Panc1 (cell line): ENCODE data around the gene ARID2. TPM values are rescaled to one million over a fixed set of nuclear protein-coding genes. Genes with fewer than 3 reads are reported as not detected.

Experiments used
- ATAC-seq: fragments of 200-7000 bp; cut with Tn5 transposase; 2 replicates; pipeline ENCODE4 v1.9.1; 2020; ENCODE audit warnings: mild to moderate bottlenecking, moderate library complexity
- BruUV-seq: library from RNA; stranded (reverse); fragments of 400-500 nt; replicated peaks from 2 replicates; lab custom pipeline; 2021; lab: Mats Ljungman, UMichigan
- CTCF ChIA-PET: fragments of 300-600 bp; sonication (Branson Sonifier 250); formaldehyde crosslinking; loops from one replicate; lab custom pipeline; 2022; ENCODE audit warnings: antibody characterized with exemption; lab: Charles Lee
- POLR2A ChIA-PET: fragments of 300-600 bp; sonication (Branson Sonifier 250); formaldehyde crosslinking; loops from one replicate; lab custom pipeline; 2022; ENCODE audit warnings: antibody characterized with exemption; lab: Charles Lee
- DNase-seq: peaks from one replicate; pipeline ENCODE4 v3.0.0-alpha.2; 2010; ENCODE audit warnings: low read depth, low spot score
- H3K27ac ChIP-seq: 2 replicates; pipeline ENCODE4 v1.5.1; 2011; ENCODE audit warnings: mild to moderate bottlenecking, low read length, inconsistent platforms
- H3K27me3 ChIP-seq: fragments of 200-500 bp; sonication (Bioruptor generic); 2 replicates; pipeline ENCODE4 v1.6.0; 2014; ENCODE audit warnings: low read length, inconsistent platforms; ENCODE audit not compliant: control insufficient read depth, insufficient read depth
- H3K36me3 ChIP-seq: fragments of 200-500 bp; sonication (Bioruptor generic); 2 replicates; pipeline ENCODE4 v1.5.1; 2014; ENCODE audit warnings: inconsistent platforms, mild to moderate bottlenecking, low read length, moderate library complexity; ENCODE audit not compliant: control insufficient read depth, insufficient read depth
- H3K4me1 ChIP-seq: 2 replicates; pipeline ENCODE4 v1.5.1; 2011; ENCODE audit warnings: inconsistent platforms, mild to moderate bottlenecking, low read length, moderate library complexity; ENCODE audit not compliant: control insufficient read depth, insufficient read depth
- H3K4me3 ChIP-seq, 2 experiments: 2 replicates each; pipeline ENCODE4 v1.5.1; 2011 to 2012; ENCODE audit warnings: low read depth in 2 of 2, low read length in 2 of 2, mild to moderate bottlenecking in 2 of 2, inconsistent platforms in 1 of 2, moderate library complexity in 1 of 2
- H3K9me3 ChIP-seq: fragments of 200-500 bp; sonication (Bioruptor generic); 2 replicates; pipeline ENCODE4 v1.5.1; 2014; ENCODE audit warnings: low read depth, mild to moderate bottlenecking, inconsistent platforms, low read length, moderate library complexity; ENCODE audit not compliant: control insufficient read depth, insufficient read depth
- POLR2AphosphoS5 ChIP-seq: IDR thresholded peaks from 2 replicates; pipeline ENCODE4 v1.6.1; 2012; ENCODE audit warnings: mild to moderate bottlenecking, low read depth, low read length, moderate library complexity
- SIN3A ChIP-seq: IDR thresholded peaks from 2 replicates; pipeline ENCODE4 v1.6.1; 2012; ENCODE audit warnings: low read depth, mild to moderate bottlenecking, low read length, moderate library complexity, borderline replicate concordance; ENCODE audit not compliant: insufficient read depth
- TCF7L2 ChIP-seq: IDR thresholded peaks from 2 replicates; pipeline ENCODE4 v1.6.1; 2011; ENCODE audit warnings: mild to moderate bottlenecking, low read depth, low read length, inconsistent platforms
- in situ Hi-C: cut with HindIII; loops from 2 replicates; pipeline ENCODE4 v1.10.0; 2016; ENCODE audit warnings: low sequenced_read_pairs, low pct_unique_long_range_greater_than_20kb
- intact Hi-C: fragments of 100-400 bp; cut with micrococcal nuclease; formaldehyde crosslinking; loops from one replicate; pipeline ENCODE4 v1.10.0; 2022; ENCODE audit not compliant: unreplicated experiment
- total RNA-seq: library from RNA; stranded (reverse); gene quantifications from one replicate; pipeline ENCODE4 v1.2.1, GENCODE V29; 2021; ENCODE audit not compliant: unreplicated experiment
- TF ChIP-seq, protein P1 (sequence below): fragments of 450-650 bp; IDR thresholded peaks from 2 replicates; pipeline ENCODE4 v1.5.1; 2017; ENCODE audit warnings: mild to moderate bottlenecking
- TF ChIP-seq, protein P2 (sequence below), 2 experiments: IDR thresholded peaks; 2 replicates each; pipeline ENCODE4 v1.6.1; 2011 to 2012; ENCODE audit warnings: low read depth in 2 of 2, control low read depth in 1 of 2, low read length in 1 of 2, mild to moderate bottlenecking in 1 of 2, moderate library complexity in 1 of 2; ENCODE audit not compliant: insufficient read depth in 1 of 2

ARID2 gene
- total RNA-seq, 1 experiment from 2014 or later: 39.5 TPM

DNA sequence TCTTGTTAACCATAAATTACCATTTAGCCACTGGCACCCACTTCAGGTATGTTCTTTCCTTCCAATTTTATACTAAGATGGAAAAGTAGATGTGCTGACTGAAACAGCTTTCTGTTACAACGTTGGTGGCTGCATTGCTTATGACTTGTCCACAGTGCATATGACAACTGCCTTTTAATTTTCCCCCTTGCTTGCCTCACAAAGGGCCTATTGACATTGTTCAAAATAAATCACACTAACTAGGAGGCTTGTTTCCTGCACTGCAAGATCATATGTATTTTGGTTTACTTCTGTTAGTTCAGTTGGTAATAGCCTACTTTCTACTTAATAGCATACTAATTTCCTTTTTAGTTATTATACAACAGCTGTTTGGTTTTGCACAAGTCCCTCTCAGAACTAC lies 205.4 kb downstream of the ARID2 start:
- peaks cover 29% of the 10 kb centered on the region for H3K36me3 ChIP-seq
- ATAC-seq: no peak
- intact Hi-C loops (no loop called here), in situ Hi-C loops (no loop called here)
- POLR2A ChIA-PET: interaction anchor here (0.7 kb wide), 1 partner anchor 10 kb away, joined by 3 read pairs; no protein-coding TSS in a partner anchor
- TF ChIP-seq, protein P1, sequence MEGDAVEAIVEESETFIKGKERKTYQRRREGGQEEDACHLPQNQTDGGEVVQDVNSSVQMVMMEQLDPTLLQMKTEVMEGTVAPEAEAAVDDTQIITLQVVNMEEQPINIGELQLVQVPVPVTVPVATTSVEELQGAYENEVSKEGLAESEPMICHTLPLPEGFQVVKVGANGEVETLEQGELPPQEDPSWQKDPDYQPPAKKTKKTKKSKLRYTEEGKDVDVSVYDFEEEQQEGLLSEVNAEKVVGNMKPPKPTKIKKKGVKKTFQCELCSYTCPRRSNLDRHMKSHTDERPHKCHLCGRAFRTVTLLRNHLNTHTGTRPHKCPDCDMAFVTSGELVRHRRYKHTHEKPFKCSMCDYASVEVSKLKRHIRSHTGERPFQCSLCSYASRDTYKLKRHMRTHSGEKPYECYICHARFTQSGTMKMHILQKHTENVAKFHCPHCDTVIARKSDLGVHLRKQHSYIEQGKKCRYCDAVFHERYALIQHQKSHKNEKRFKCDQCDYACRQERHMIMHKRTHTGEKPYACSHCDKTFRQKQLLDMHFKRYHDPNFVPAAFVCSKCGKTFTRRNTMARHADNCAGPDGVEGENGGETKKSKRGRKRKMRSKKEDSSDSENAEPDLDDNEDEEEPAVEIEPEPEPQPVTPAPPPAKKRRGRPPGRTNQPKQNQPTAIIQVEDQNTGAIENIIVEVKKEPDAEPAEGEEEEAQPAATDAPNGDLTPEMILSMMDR: no peak
- TF ChIP-seq, protein P2, sequence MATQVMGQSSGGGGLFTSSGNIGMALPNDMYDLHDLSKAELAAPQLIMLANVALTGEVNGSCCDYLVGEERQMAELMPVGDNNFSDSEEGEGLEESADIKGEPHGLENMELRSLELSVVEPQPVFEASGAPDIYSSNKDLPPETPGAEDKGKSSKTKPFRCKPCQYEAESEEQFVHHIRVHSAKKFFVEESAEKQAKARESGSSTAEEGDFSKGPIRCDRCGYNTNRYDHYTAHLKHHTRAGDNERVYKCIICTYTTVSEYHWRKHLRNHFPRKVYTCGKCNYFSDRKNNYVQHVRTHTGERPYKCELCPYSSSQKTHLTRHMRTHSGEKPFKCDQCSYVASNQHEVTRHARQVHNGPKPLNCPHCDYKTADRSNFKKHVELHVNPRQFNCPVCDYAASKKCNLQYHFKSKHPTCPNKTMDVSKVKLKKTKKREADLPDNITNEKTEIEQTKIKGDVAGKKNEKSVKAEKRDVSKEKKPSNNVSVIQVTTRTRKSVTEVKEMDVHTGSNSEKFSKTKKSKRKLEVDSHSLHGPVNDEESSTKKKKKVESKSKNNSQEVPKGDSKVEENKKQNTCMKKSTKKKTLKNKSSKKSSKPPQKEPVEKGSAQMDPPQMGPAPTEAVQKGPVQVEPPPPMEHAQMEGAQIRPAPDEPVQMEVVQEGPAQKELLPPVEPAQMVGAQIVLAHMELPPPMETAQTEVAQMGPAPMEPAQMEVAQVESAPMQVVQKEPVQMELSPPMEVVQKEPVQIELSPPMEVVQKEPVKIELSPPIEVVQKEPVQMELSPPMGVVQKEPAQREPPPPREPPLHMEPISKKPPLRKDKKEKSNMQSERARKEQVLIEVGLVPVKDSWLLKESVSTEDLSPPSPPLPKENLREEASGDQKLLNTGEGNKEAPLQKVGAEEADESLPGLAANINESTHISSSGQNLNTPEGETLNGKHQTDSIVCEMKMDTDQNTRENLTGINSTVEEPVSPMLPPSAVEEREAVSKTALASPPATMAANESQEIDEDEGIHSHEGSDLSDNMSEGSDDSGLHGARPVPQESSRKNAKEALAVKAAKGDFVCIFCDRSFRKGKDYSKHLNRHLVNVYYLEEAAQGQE (IDR thresholded peaks at IDR 0.05; ENCODE audit: insufficient read depth in 1 of 2, low read depth in 2 of 2, low read length in 1 of 2): no peak
- TF ChIP-seq POLR2AphosphoS5 (no peak), TCF7L2 (no peak)
- H3K4me1 ChIP-seq: no peaks in the 10 kb centered on the region
- H3K27me3 ChIP-seq: no peaks in the 10 kb centered on the region
- CTCF ChIA-PET: no interaction called here
- DNase-seq: no peak
- BruUV-seq: no TSS peak
- no peak overlapping the region for H3K27ac ChIP-seq
- no peak overlapping the region for H3K4me3 ChIP-seq
- no peaks in the 10 kb centered on the region for H3K9me3 ChIP-seq

DNA sequence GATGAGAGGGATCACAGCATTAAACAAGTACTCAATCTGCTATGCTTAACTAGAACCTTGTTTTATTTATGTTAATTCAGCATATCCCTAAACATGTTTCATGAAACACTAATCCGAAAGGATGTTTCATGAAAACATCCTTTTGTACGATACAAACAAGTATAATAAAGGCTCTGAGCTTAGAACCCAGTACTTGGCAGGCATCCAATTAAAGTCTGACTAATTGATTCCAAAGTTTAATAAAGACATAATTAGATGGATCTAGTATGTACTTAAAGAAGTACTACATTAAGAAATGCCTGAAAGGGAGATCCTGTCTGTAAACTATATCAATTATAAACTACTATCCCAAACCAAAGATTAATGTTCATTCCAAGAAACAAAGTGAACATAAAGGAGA lies 209.1 kb downstream of the ARID2 start:
- no peaks in the 10 kb centered on the region for H3K4me1 ChIP-seq
- in situ Hi-C loops (no loop called here), intact Hi-C loops (no loop called here)
- POLR2A ChIA-PET: no interaction called here
- no peaks in the 10 kb centered on the region for H3K9me3 ChIP-seq
- no peak overlapping the region for H3K4me3 ChIP-seq
- H3K27me3 ChIP-seq: no peaks in the 10 kb centered on the region
- CTCF ChIA-PET: no interaction called here
- ATAC-seq (no peak), DNase-seq (no peak)
- TF ChIP-seq TCF7L2 (no peak), SIN3A (no peak), POLR2AphosphoS5 (no peak)
- TF ChIP-seq, protein P2 (IDR thresholded peaks at IDR 0.05; ENCODE audit: insufficient read depth in 1 of 2, low read depth in 2 of 2, low read length in 1 of 2): no peak
- TF ChIP-seq, protein P1: no peak
- H3K27ac ChIP-seq: no peak overlapping the region
- peaks cover 9% of the 10 kb centered on the region for H3K36me3 ChIP-seq
- no TSS peak for BruUV-seq
